Stimulated activated CD4-positive, alpha-beta T cell treated with anti-CD3 and anti-CD28 coated beads, Interleukin-1b, Interleukin-23, amount 100 ng/mL, for 24 hours (primary cell): ENCODE results near the gene SLC25A45.
A peak's percentile ranks its signal among the peaks of the same experiment; 100 is the strongest.

Experiments
- DNase-seq, 4 experiments: peaks; one replicate each; pipeline ENCODE4 v3.0.0-alpha.2; 2020; ENCODE audit warnings: low read depth in 4 of 4, low spot score in 1 of 4

SLC25A45 gene, protein sequence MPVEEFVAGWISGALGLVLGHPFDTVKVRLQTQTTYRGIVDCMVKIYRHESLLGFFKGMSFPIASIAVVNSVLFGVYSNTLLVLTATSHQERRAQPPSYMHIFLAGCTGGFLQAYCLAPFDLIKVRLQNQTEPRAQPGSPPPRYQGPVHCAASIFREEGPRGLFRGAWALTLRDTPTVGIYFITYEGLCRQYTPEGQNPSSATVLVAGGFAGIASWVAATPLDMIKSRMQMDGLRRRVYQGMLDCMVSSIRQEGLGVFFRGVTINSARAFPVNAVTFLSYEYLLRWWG

GRCh38 chr11:65382033-65382803 lies at the start of gene SLC25A45:
SLC25A45 (minus strand) TSS chr11:65382646; CDS start chr11:65381951, 695 bp downstream.
- peak; percentile 67 to 93 (median 84) for DNase-seq

DNA sequence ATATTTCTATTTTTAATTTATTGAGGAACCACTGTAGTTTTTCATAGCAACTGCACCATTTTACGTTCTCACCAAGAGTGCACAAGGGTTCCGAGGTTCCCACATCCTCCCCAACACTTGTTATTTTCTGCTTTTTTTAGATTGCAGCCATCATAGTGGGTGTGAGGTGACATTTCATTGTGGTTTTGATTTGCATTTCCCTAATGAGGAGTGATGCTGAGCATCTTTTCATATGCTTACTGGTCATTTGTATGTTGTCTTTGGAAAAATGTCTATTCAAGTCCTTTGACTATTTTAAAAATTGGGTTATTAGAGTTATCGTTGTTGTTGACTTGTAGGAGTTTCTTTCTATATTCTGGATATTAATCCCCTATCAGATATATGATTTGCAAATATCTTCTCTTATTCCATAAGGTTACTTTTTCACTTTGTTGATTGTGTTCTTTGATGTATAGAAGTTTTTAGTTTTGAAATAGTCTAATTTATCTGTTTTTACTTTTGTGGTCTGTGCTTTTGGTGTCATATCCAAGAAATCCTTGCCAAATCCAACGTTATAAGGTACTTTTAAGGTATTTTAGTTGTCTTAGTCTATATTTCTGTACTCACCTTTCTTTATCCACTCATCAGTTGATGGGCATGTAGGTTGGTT lies 49.1 kb upstream of the SLC25A45 start:
- DNase-seq, result no peak

DNA sequence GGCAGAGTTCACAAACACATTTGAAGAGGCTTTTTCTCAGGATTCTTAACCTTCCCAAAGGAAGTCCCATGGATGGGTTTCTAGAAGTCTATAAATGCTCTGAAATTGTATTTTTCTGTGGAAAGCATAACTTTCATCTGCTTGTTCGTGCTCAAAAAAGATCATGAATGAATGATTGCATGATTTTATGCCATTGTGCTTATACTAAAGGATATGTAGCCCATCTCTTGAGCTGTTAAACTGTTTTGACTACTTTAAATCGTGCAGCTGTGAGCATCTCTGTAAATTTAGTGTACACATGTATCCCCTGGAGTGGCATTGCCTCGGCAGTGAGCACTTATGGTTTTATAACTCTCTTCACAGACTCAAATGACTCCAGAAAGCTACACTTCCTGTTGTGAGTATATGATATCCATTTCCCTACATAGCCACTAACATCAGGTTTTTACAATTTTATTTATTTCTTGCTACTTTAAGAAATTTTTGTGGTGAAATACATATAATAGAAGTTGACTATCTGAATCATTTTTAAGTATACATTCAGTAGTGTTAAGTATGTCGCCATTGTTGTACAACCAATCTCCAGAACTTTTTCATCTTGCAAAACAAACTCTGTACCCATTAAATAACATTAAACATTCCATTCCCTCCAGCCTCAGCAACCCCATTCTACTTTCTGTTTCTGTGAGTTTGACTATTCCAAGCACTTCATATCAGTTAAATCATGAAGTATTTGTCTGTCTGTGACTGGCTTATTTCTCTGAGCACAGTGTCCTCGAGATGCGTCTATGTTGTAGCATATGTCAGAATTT lies 48.2 kb upstream of the SLC25A45 start:
- DNase-seq, result no peak

DNA sequence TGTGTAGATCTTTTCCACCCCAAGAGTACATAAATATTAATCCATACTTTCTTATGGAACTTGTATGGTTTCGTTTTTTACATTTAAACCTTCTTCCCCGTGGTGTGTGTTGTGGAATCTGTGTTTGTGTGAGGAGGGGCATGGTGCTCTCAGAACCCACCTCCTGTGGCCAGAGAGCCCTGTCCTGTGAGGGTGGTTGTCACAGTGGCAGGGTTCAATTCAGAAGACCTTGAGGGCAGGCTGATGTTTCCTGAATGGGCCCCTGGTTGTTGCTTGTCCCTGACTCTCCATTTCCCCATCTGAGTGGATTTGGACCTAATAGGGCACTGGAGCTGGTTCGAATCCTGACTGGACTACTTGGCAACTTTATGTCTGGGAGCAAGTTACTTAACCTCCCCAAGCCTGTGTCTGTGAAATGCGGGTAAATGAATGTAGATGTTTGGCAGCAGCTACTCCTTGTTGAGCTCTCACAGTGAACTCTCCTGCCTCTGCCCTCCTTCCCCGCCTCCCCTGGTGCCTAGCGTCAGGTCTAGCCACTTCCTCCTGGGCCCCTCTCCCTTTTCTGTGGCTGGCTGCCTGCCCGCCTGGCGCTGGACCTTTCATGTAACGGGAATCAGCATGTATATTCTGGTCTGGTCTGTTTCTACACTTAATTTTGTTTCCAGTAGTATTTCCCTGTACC lies 47.4 kb upstream of the SLC25A45 start:
- DNase-seq, result no peak

GRCh38 chr11:65429068-65429681 lies 46.7 kb upstream of the SLC25A45 start:
- DNase-seq, result no peak

GRCh38 chr11:65428578-65429067 lies 46.2 kb upstream of the SLC25A45 start:
- no peak for DNase-seq

GRCh38 chr11:65427691-65428577 lies 45.5 kb upstream of the SLC25A45 start:
- DNase-seq, result no peak

DNA sequence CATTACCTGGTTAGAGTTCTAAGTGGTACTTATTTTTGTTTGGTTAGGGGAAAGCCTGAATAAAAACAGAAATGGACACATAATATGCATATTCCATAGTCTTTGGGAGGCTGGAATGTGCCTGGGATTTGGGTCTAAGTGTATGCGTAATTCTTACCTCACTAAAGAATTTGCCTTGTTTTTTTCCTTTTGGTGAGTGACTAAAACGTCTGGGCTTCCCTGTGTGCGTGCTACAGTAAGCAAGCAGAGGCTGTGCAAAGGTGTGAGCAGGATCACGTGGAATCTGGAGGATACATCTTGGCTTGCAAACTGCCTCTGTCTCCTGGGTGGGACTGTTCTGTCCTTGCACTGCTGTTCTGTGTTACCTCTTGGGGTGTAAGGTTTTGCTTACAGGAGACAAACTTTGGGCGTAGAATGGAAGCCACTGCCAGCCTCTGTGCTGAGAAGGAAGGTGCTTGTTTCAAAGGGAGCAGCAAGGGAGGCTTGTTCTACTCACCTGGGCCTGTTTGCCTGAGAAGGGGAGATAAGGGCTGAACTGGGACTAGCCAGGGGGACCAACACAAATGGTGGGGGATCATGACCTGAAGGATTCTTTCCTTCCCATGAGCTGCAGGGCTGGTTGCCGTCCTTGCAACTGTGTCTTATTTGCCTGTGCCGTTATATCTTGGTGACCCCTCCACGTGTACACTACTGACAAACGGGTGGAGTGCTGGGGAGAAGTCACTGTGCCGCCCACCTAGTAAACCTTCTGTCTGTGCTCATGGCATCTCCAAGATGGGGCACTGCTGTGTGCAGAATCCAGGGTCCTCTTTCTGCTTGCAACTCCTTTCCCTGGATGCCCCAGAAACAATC lies 44.6 kb upstream of the SLC25A45 start:
- DNase-seq, result no peak

GRCh38 chr11:65425971-65426838 lies 43.8 kb upstream of the SLC25A45 start:
- DNase-seq, result no peak

GRCh38 chr11:65425105-65425970 lies 42.9 kb upstream of the SLC25A45 start:
- DNase-seq, result peak in 2 of 4 experiments; percentile 61 to 71

GRCh38 chr11:65424205-65425104 lies 42.0 kb upstream of the SLC25A45 start:
- DNase-seq, result peak in 2 of 4 experiments; percentile 57 to 69

- DNase-seq, result no peak
Observed at GRCh38 chr11:65423516-65424204, 41.2 kb upstream of the SLC25A45 start.

- peak; percentile 90 to 95 (median 92) for DNase-seq
Observed at GRCh38 chr11:65422633-65423515, 40.4 kb upstream of the SLC25A45 start, which contains the start of gene NEAT1. NEAT1 (plus strand) TSS chr11:65422798.
